Left lung (tissue), 10 donors: ENCODE data around the gene MXRA7. TPM values are rescaled to one million over a fixed set of nuclear protein-coding genes. Genes with fewer than 3 reads are reported as not detected.
A peak's percentile ranks its signal among the peaks of the same experiment; 100 is the strongest.
"Not testable (repeated sequence)": the region's sequence is repeated elsewhere in the genome, so short reads cannot be mapped to it uniquely, and the experiment has no call there.

Source experiments
- ATAC-seq: fragments of 200-7000 bp; cut with Tn5 transposase; one replicate; pipeline ENCODE4 v1.9.1; 2020; ENCODE audit warnings: moderate library complexity
- DNase-seq, 4 donors: peaks; one replicate each; pipeline ENCODE4 v3.0.0-alpha.2; 2013 to 2020
- H3K27ac ChIP-seq, 2 donors: fragments of 200-600 bp; sonication (generic) in 1 of 2; one replicate each; pipeline versions ENCODE4 v1.5.0 to v1.8.0; 2020 to 2021
- H3K27me3 ChIP-seq, 2 donors: fragments of 200-600 bp; sonication (generic) in 1 of 2; one replicate each; pipeline versions ENCODE4 v1.5.0 to v1.8.0; 2020 to 2021
- H3K36me3 ChIP-seq, 2 donors: fragments of 200-600 bp; sonication (generic) in 1 of 2; one replicate each; pipeline versions ENCODE4 v1.5.0 to v1.8.0; 2020 to 2021
- H3K4me1 ChIP-seq, 2 donors: fragments of 200-600 bp; one replicate each; pipeline ENCODE4 v1.8.0; 2021
- H3K4me3 ChIP-seq, 2 donors: fragments of 200-600 bp; sonication (generic) in 1 of 2; one replicate each; pipeline versions ENCODE4 v1.5.0 to v1.8.0; 2020 to 2021; ENCODE audit warnings: mild to moderate bottlenecking in 1 of 2
- H3K9me3 ChIP-seq, 2 donors: fragments of 200-600 bp; sonication (generic) in 1 of 2; one replicate each; pipeline versions ENCODE4 v1.5.0 to v1.8.0; 2020 to 2021
- intact Hi-C, 2 donors: fragments of 100-400 bp; cut with DNase I; formaldehyde crosslinking; loops; one replicate each; pipeline versions ENCODE4 v1.11.2 to v1.14.2; 2022
- polyA plus RNA-seq, 6 donors: library from polyadenylated mRNA; unstranded; fragments of 120-200 nt; gene quantifications; one replicate each; pipeline ENCODE4 v1.2.1, GENCODE V29; 2013; ENCODE audit not compliant: insufficient read length in 6 of 6
- total RNA-seq, 2 donors: library from RNA; stranded (reverse); fragmentation: NEBNext Ultra II Directional; extraction: Animal tissue kit (Norgen Biotek cat#: 25700); gene quantifications; one replicate each; pipeline ENCODE4 v1.2.1, GENCODE V29; 2021
- TF ChIP-seq, protein P1 (sequence below), 2 donors: fragments of 200-600 bp; sonication (generic) in 1 of 2; IDR thresholded peaks; one replicate each; pipeline versions ENCODE4 v1.5.0 to v1.8.0; 2021; ENCODE audit warnings: antibody characterized with exemption in 2 of 2
- donor health status: DM: no; HTN: yes; CAD: no.
- donor health status: DM: no; HTN: no; CAD: no.

The MXRA7 gene
- total and polyA plus RNA-seq, 8 donors = 71.5 to 211 (median 88.2) TPM

DNA sequence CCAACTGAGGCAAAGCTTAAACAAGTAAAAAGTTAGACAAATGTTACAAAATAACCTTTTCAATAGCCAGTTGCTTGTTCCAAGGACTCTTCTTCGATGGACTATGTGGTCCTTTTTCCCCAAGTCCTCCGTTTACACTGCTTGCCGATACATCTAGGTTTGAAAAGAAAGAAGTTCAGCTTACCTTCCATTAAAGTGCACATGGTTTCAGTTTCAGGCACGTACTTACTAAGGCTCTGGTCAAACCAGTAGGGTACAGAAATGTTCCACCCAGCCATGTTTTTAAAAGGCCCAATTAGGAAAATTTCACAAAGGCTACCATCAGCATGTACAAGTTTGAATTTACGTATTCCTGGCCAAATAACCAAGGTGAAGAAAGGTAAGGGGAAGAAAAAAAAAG, 24.2 kb upstream of the MXRA7 start:
- no peak for DNase-seq
- ATAC-seq = no peak
- Histone ChIP-seq H3K4me1 (peaks cover 22 to 74% of the 10 kb centered on the region in 2 donors), H3K27ac (peak overlapping the region; percentile 99), H3K4me3 (peak overlapping the region; percentile 97 to 98), H3K9me3 (no peaks in the 10 kb centered on the region), H3K36me3 (peaks cover 0 to 60% of the 10 kb centered on the region in 2 donors), H3K27me3 (no peaks in the 10 kb centered on the region)
- TF ChIP-seq, protein P1, sequence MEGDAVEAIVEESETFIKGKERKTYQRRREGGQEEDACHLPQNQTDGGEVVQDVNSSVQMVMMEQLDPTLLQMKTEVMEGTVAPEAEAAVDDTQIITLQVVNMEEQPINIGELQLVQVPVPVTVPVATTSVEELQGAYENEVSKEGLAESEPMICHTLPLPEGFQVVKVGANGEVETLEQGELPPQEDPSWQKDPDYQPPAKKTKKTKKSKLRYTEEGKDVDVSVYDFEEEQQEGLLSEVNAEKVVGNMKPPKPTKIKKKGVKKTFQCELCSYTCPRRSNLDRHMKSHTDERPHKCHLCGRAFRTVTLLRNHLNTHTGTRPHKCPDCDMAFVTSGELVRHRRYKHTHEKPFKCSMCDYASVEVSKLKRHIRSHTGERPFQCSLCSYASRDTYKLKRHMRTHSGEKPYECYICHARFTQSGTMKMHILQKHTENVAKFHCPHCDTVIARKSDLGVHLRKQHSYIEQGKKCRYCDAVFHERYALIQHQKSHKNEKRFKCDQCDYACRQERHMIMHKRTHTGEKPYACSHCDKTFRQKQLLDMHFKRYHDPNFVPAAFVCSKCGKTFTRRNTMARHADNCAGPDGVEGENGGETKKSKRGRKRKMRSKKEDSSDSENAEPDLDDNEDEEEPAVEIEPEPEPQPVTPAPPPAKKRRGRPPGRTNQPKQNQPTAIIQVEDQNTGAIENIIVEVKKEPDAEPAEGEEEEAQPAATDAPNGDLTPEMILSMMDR (IDR thresholded peaks at IDR 0.05) = no peak
- intact Hi-C loops = no loop called here

DNA sequence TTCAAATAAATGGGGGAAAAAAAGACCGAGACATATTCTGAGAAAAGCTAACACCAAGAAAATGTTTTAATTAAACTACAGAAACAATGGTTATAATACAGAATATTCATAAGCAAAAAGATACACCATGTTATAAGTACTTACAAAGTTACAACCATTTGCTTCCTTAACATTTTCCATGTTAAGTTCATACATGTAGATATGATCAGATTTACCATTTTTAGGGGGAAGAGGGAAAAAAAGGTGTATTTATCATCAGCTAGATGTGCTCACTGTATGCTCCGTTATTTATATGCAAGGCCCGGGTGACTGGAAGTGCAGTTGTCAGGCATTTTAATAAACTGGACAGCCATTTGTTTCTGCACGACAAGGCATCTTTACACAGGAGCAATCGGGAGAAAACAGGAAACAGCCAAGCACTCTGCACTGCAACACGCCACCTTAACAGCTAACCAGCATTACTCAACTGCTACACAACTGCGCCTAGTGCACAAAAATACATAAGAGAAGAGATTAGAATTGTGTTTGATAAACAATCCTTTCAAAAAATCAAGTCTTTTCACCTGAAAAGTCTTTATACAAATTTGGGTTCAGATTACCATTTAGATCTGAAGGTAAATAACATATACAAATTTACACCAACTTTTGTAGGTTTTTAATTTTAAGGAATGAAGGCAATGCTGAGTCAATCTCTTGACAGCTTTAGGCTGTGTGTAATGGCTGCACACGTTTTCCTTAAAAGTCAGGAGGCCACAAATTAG, 23.5 kb upstream of the MXRA7 start:
- Histone ChIP-seq H3K36me3 (peaks cover 0 to 62% of the 10 kb centered on the region in 2 donors), H3K27me3 (no peaks in the 10 kb centered on the region), H3K9me3 (no peaks in the 10 kb centered on the region), H3K4me1 (peaks cover 19 to 72% of the 10 kb centered on the region in 2 donors), H3K4me3 (peak overlapping the region; percentile 97 to 98), H3K27ac (peak overlapping the region; percentile 2 to 99)
- TF ChIP-seq, protein P1 (IDR thresholded peaks at IDR 0.05) = no peak
- DNase-seq (no peak), ATAC-seq (no peak)
- intact Hi-C loops = no loop called here

GRCh38 chr17:76733618-76733957, 22.8 kb upstream of the MXRA7 start:
- no peak for ATAC-seq
- no peak for DNase-seq
- H3K36me3 ChIP-seq = peaks cover 0 to 62% of the 10 kb centered on the region in 2 donors
- no peaks in the 10 kb centered on the region for H3K9me3 ChIP-seq
- no peaks in the 10 kb centered on the region for H3K27me3 ChIP-seq
- intact Hi-C loops = no loop called here
- H3K4me1 ChIP-seq = peaks cover 13 to 72% of the 10 kb centered on the region in 2 donors
- peak overlapping the region in 1 of 2 donors; percentile 97 for H3K4me3 ChIP-seq
- TF ChIP-seq, protein P1 (IDR thresholded peaks at IDR 0.05) = no peak
- peak overlapping the region in 1 of 2 donors; percentile 99 for H3K27ac ChIP-seq

DNA sequence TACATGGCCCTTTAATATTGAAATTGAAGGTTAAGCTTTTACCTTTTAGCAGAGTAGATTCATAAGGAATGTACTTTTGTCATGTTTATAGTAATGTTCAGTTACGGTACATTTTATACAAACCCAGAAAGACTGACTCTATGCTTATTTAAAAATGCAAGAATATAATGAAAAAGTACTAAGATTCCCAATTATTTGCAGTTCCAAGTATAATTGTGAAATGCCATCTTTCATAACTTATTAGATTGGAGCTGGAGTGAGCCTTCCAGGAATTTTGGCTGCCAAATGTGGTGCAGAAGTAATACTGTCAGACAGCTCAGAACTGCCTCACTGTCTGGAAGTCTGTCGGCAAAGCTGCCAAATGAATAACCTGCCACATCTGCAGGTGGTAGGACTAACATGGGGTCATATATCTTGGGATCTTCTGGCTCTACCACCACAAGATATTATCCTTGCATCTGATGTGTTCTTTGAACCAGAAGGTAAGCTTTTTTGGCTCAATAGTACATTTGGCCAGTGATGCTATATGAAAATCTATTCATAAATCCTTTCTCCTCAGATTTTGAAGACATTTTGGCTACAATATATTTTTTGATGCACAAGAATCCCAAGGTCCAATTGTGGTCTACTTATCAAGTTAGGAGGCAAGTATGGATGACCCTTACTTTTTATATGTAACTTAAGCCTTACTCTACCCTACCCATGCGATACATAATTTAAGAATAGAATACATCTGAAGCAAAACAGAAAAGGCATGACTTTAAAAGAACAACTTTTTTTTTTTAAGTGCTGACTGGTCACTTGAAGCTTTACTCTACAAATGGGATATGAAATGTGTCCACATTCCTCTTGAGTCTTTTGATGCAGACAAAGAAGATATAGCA, 22.2 kb upstream of the MXRA7 start:
- peaks cover 0 to 62% of the 10 kb centered on the region in 2 donors for H3K36me3 ChIP-seq
- peaks cover 13 to 74% of the 10 kb centered on the region in 2 donors for H3K4me1 ChIP-seq
- no peaks in the 10 kb centered on the region for H3K27me3 ChIP-seq
- H3K9me3 ChIP-seq = no peaks in the 10 kb centered on the region
- ATAC-seq (no peak), DNase-seq (no peak)
- TF ChIP-seq, protein P1 (IDR thresholded peaks at IDR 0.05) = no peak
- H3K27ac ChIP-seq = peak overlapping the region in 1 of 2 donors; percentile 99
- peak overlapping the region in 1 of 2 donors; percentile 97 for H3K4me3 ChIP-seq
- intact Hi-C loops = no loop called here

DNA sequence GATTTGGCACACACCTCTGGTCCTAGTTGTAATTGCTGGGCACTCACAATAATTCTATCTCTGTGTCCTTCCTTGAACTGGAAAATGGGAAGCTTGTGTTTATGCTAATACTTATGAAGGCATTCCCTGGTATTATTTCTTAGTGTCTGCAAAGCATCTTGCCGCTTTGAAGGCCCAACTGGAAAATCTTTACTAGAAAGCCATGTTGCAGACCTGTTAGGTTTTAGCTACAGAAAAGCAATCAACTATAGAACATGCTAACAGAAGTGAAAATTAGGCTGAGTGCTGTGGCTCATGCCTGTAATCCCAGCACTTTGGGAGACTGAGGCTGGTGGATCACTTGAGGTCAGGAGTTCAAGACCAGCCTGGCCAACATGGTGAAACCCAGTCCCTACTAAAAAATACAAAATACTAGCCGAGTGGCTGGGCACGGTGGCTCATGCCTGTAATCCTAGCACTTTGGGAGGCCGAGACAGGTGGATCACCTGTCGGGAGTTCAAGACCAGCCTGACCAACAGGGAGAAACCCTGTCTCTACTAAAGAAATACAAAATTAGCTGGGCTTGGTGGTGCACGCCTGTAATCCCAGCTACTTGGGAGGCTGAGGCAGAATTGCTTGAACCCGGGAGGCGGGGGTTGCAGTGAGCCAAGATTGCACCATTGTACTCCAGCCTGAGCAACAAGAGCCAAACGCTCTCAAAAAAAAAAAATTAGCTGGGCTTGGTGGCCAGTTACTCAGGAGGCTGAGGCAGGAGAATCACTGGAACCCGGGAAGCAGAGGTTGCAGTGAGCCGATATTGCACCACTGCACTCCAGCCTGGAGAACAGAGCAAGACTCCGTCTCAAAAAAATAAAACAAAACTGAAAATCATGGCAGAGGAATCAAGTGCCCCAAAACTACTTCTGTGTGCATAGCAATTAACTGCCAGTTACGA, 21.3 kb upstream of the MXRA7 start:
- intact Hi-C loops, H3K27ac ChIP-seq, H3K9me3 ChIP-seq, H3K27me3 ChIP-seq, DNase-seq, ATAC-seq, H3K4me3 ChIP-seq: not testable (repeated sequence)
- Histone ChIP-seq H3K4me1 (peaks cover 16 to 83% of the 10 kb centered on the region in 2 donors), H3K36me3 (peaks cover 0 to 62% of the 10 kb centered on the region in 2 donors)
